Stomach (tissue), 9 donors: ENCODE measurements around the gene PPARA. TPM values are rescaled to one million over a fixed set of nuclear protein-coding genes. Genes with fewer than 3 reads are reported as not detected.
A peak's percentile ranks its signal among the peaks of the same experiment; 100 is the strongest.

Source experiments
- DNase-seq, 2 donors: peaks; one replicate each; pipeline versions ENCODE4 v3.0.0 to v3.0.0-alpha.2; 2013 to 2019
- H3K27ac ChIP-seq, 5 donors: fragments of 200-600 bp in 4 of 5; sonication (generic) in 4 of 5; one replicate each; pipeline ENCODE4 v1.5.1; 2013 to 2019; ENCODE audit warnings: mild to moderate bottlenecking in 1 of 5, moderate library complexity in 1 of 5
- H3K27me3 ChIP-seq, 3 donors: fragments of 200-600 bp; sonication (generic); one replicate each; pipeline ENCODE4 v1.5.1; 2017 to 2019; ENCODE audit warnings: mixed run types in 1 of 3
- H3K36me3 ChIP-seq, 4 donors: fragments of 200-600 bp; sonication (generic); 1 replicate in 3 of 4; 2 replicates in 1 of 4; pipeline ENCODE4 v1.5.1; 2016 to 2019
- H3K4me1 ChIP-seq, 4 donors: fragments of 200-600 bp; sonication (generic); one replicate each; pipeline ENCODE4 v1.5.1; 2016 to 2019
- H3K4me3 ChIP-seq, 4 donors: fragments of 200-600 bp; sonication (generic) in 3 of 4; one replicate each; pipeline ENCODE4 v1.5.1; 2016 to 2019; ENCODE audit warnings: mild to moderate bottlenecking in 1 of 4
- H3K9me3 ChIP-seq, 4 donors: fragments of 200-600 bp; sonication (generic); one replicate each; pipeline ENCODE4 v1.5.1; 2016 to 2019
- EP300 ChIP-seq: sonication (generic); formaldehyde crosslinking; IDR thresholded peaks from one replicate; pipeline ENCODE4 v1.6.1; 2017; ENCODE audit warnings: antibody characterized with exemption
- POLR2A ChIP-seq, 4 donors: fragments of 450-650 bp; IDR thresholded peaks; one replicate each; pipeline ENCODE4 v1.6.1; 2016; ENCODE audit warnings: antibody characterized with exemption in 4 of 4, control low read depth in 2 of 4, mild to moderate bottlenecking in 1 of 4, moderate library complexity in 1 of 4
- POLR2AphosphoS5 ChIP-seq, 3 donors: sonication (generic); formaldehyde crosslinking; IDR thresholded peaks; one replicate each; pipeline ENCODE4 v1.6.1; 2016; ENCODE audit warnings: antibody characterized with exemption in 3 of 3
- WGBS, 5 donors: extraction: QIAGEN DNeasy Blood & Tissue Kit in 3 of 5; methylation state at CpG; one replicate each; pipeline versions ENCODE4 v1.1.5 to v1.1.7; 2013 to 2018; 5-methylcytosine and 5-hydroxymethylcytosine counted together
- intact Hi-C: fragments of 100-400 bp; cut with DNase I; formaldehyde crosslinking; loops from one replicate; pipeline ENCODE4 v1.15.1; 2023; ENCODE audit warnings: low total_unique reads
- polyA plus RNA-seq, 3 donors: library from polyadenylated mRNA; stranded (reverse); fragments of 200-250 nt; gene quantifications; one replicate each; pipeline ENCODE4 v1.2.3, GENCODE V29; 2013
- total RNA-seq, 5 donors: library from RNA; depleted of rRNA; stranded (reverse); fragments of >200 nt; gene quantifications; one replicate each; pipeline versions ENCODE4 v1.1.0 to v1.2.3, GENCODE V29; 2014 to 2016
- TF ChIP-seq, protein P1 (sequence below), 7 experiments: fragments of 450-650 bp in 4 of 7; fragments of 200-600 bp in 3 of 7; sonication (generic) in 3 of 7; IDR thresholded peaks; one replicate each; pipeline ENCODE4 v1.5.1; 2016 to 2019; ENCODE audit warnings: antibody characterized with exemption in 7 of 7, control low read depth in 2 of 7, mild to moderate bottlenecking in 1 of 7
- donor health status: healthy with polysubstance abuse.
- donor health status: Bipolar disorder and iron deficiency.
- donor health status: healthy.

The PPARA gene
- total and polyA plus RNA-seq, 8 donors = 3.4 to 28.8 (median 11.6) TPM

DNA sequence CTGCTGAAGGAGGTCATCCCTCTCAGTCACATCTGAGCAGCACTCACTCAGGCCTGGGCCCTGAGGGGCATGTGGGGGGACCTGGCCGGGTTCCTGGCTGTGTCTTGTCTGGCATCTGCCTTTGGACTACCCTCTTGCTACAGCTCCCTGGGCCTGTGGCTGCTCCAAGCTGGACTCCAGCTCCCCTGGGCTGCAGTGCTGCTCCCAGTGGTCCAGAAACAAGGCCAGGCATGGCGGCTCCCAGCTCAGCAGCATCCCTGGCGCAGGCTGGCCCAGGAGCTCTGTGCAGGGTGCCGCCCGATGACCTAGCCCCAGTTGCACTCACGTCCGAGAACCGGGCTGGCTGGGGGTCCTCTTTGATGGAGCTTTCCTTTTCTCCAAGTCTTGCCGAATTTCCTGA is 94.4 kb downstream of the PPARA start:
- Histone ChIP-seq H3K36me3 (peaks cover 6 to 40% (median 31%) of the 10 kb centered on the region in 4 donors), H3K27ac (no peak overlapping the region)
- WGBS, 5 donors = 90 to 94% (median 91%) methylated on average over 8 to 9 of the region's 9 CpGs

DNA sequence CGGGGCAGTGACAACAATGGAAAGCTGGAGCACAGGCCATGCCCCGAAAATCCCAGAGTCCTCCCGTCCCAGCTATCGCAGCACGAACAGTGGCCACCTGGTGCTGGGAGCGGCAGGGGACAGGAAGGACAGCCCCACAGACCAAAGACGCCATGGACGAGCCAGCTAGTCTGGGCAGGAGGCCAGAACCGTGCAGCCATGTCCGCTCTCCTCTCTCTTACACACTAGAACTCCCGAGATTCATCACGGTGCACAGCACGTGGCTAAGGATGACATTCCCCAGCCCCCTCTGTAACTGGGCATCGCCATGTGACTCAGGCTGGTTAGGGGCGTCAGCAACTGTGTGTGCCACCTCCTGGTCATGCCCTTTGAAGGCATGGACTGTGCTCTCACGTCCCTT is 95.2 kb downstream of the PPARA start:
- Histone ChIP-seq H3K27me3 (no peaks in the 10 kb centered on the region), H3K4me3 (no peak overlapping the region), H3K36me3 (peaks cover 6 to 34% (median 26%) of the 10 kb centered on the region in 4 donors), H3K27ac (peak overlapping the region in 2 of 5 donors; percentile 15 to 56), H3K9me3 (no peaks in the 10 kb centered on the region), H3K4me1 (peaks cover 0 to 34% (median 19%) of the 10 kb centered on the region in 4 donors)
- intact Hi-C loops = no loop called here
- DNase-seq = peak in 1 of 2 donors; percentile 78
- TF ChIP-seq POLR2A (IDR thresholded peaks at IDR 0.05) (no peak), POLR2AphosphoS5 (IDR thresholded peaks at IDR 0.05) (no peak), EP300 (no peak)
- TF ChIP-seq, protein P1, sequence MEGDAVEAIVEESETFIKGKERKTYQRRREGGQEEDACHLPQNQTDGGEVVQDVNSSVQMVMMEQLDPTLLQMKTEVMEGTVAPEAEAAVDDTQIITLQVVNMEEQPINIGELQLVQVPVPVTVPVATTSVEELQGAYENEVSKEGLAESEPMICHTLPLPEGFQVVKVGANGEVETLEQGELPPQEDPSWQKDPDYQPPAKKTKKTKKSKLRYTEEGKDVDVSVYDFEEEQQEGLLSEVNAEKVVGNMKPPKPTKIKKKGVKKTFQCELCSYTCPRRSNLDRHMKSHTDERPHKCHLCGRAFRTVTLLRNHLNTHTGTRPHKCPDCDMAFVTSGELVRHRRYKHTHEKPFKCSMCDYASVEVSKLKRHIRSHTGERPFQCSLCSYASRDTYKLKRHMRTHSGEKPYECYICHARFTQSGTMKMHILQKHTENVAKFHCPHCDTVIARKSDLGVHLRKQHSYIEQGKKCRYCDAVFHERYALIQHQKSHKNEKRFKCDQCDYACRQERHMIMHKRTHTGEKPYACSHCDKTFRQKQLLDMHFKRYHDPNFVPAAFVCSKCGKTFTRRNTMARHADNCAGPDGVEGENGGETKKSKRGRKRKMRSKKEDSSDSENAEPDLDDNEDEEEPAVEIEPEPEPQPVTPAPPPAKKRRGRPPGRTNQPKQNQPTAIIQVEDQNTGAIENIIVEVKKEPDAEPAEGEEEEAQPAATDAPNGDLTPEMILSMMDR (IDR thresholded peaks at IDR 0.05) = no peak
- whole genome bisulfite sequencing, 5 donors = 44 to 66% (median 53%) methylated on average over 14 to 16 of the region's 16 CpGs

More for the DNA sequence above, 94.4 kb downstream of the PPARA start:
- intact Hi-C loops = no loop called here
- no peak for DNase-seq
- Histone ChIP-seq H3K4me3 (no peak overlapping the region), H3K9me3 (no peaks in the 10 kb centered on the region), H3K27me3 (no peaks in the 10 kb centered on the region), H3K4me1 (peaks cover 0 to 33% (median 20%) of the 10 kb centered on the region in 4 donors)
- TF ChIP-seq, protein P1 (IDR thresholded peaks at IDR 0.05) = no peak
- TF ChIP-seq POLR2A (IDR thresholded peaks at IDR 0.05) (no peak), POLR2AphosphoS5 (IDR thresholded peaks at IDR 0.05) (no peak), EP300 (no peak)

DNA sequence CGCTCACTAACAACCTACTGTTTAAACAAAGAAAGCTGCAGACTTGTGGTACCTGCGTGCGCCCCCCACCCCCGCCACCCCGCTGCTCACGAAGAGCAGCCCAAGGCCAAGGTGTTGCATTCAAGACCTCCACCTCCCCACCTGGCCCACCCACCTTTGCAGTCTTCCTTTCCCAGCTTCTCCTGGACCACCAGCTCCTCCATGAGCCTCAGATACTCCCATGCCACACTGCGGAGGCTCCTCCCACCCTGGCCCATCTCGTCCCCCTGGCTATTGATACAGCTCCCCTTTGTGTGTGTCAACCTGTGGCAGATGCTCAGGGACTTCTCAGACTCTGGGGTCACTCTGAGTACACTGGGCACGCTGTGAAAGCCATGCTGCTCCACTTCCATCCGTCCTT is 95.9 kb downstream of the PPARA start:
- no peak for TF ChIP-seq POLR2AphosphoS5 (IDR thresholded peaks at IDR 0.05)
- TF ChIP-seq EP300 = no peak
- TF ChIP-seq, protein P1 (IDR thresholded peaks at IDR 0.05) = no peak
- TF ChIP-seq POLR2A (IDR thresholded peaks at IDR 0.05) = no peak
- Histone ChIP-seq H3K4me3 (no peak overlapping the region), H3K4me1 (peaks cover 5 to 41% (median 22%) of the 10 kb centered on the region in 4 donors), H3K9me3 (no peaks in the 10 kb centered on the region), H3K27me3 (no peaks in the 10 kb centered on the region), H3K27ac (peak overlapping the region in 1 of 5 donors; percentile 56), H3K36me3 (peaks cover 6 to 34% (median 26%) of the 10 kb centered on the region in 4 donors)
- intact Hi-C loops = no loop called here
- 88 to 95% (median 93%) methylated on average over 10 of the region's 10 CpGs for WGBS, 5 donors
- DNase-seq = no peak

DNA sequence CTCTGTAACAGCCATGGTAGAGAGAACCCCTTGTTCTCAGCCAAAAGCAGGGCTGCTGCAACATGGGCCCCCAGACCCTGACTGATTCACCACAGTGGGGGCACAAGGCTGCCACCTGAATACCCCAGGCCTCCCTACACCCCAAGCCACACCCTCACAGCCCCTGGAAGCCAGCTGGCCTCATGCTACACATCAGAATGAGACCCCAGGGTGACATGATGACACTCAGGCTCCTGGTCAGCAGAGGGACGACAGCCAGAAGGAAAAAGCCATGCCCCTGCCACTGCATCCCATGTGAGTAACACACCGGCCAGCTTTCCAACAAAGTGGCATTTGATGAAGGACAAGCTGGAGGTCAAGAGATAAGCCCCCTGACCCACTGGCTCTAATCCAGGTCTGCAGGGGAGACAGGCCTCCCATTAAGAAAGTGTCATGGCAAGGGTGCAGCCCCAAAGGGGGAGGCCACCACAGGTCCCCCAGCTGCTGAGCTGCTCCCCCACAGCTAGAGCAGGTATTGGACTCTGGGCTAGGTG is 97.2 kb downstream of the PPARA start:
- TF ChIP-seq POLR2A (IDR thresholded peaks at IDR 0.05) (no peak), EP300 (no peak), POLR2AphosphoS5 (IDR thresholded peaks at IDR 0.05) (no peak)
- TF ChIP-seq, protein P1 (IDR thresholded peaks at IDR 0.05) = no peak
- Histone ChIP-seq H3K4me3 (no peak overlapping the region), H3K27me3 (no peaks in the 10 kb centered on the region), H3K9me3 (no peaks in the 10 kb centered on the region), H3K36me3 (peaks cover 6 to 34% (median 26%) of the 10 kb centered on the region in 4 donors), H3K4me1 (peaks cover 6 to 48% (median 25%) of the 10 kb centered on the region in 4 donors), H3K27ac (no peak overlapping the region)
- no peak for DNase-seq
- intact Hi-C loops = no loop called here
- WGBS, 5 donors = 83 to 94% (median 89%) methylated on average over 2 of the region's 2 CpGs
